Measurements from ENCODE around the gene ITGB1. TPM values are rescaled to one million over a fixed set of nuclear protein-coding genes. Genes with fewer than 3 reads are reported as not detected.
"Not testable (repeated sequence)": the region's sequence is repeated elsewhere in the genome, so short reads cannot be mapped to it uniquely, and the experiment has no call there.

The ITGB1 gene
- 60.2 and 68.3 TPM in 2 replicates for total RNA-seq

- intact Hi-C loops (cut with micrococcal nuclease) = loop anchor here (1.0 to 5.0 kb wide), 7 partner anchors 22 to 900 kb away; partner anchors contain the start of gene CCDC7
Measured at GRCh38 chr10:32958085-32959005, at the start of gene ITGB1. TSS of gene ITGB1 (minus strand) at chr10:32958230. CDS start at chr10:32935558, 22,672 bp downstream.

GRCh38 chr10:33006342-33006887 lies 48.4 kb upstream of the ITGB1 start:
- intact Hi-C loops (cut with micrococcal nuclease) = loop anchor here (5.0 kb wide), 2 partner anchors 131 to 354 kb away; no protein-coding TSS in a partner anchor

GRCh38 chr10:33005322-33006301 lies 47.6 kb upstream of the ITGB1 start:
- intact Hi-C loops (cut with micrococcal nuclease) = loop anchor here (5.0 kb wide), 2 partner anchors 132 to 353 kb away; no protein-coding TSS in a partner anchor

GRCh38 chr10:33001908-33002492 lies 44.0 kb upstream of the ITGB1 start:
- intact Hi-C loops (cut with micrococcal nuclease) = no loop called here

- intact Hi-C loops (cut with micrococcal nuclease) = not testable (repeated sequence)
Measured at GRCh38 chr10:32998060-32998581, 40.1 kb upstream of the ITGB1 start.

GRCh38 chr10:32995751-32996150 lies 37.7 kb upstream of the ITGB1 start:
- intact Hi-C loops (cut with micrococcal nuclease) = no loop called here

GRCh38 chr10:32995066-32995622 lies 37.1 kb upstream of the ITGB1 start:
- intact Hi-C loops (cut with micrococcal nuclease) = no loop called here

- intact Hi-C loops (cut with micrococcal nuclease) = not testable (repeated sequence)
Measured at GRCh38 chr10:32994632-32995031, 36.6 kb upstream of the ITGB1 start.

- intact Hi-C loops (cut with micrococcal nuclease) = not testable (repeated sequence)
Measured at GRCh38 chr10:32992310-32992709, 34.3 kb upstream of the ITGB1 start.

GRCh38 chr10:32990811-32991210 lies 32.8 kb upstream of the ITGB1 start:
- intact Hi-C loops (cut with micrococcal nuclease) = no loop called here

GRCh38 chr10:32988604-32989003 lies 30.6 kb upstream of the ITGB1 start:
- intact Hi-C loops (cut with micrococcal nuclease) = no loop called here

- intact Hi-C loops (cut with micrococcal nuclease) = no loop called here
Measured at GRCh38 chr10:32987172-32987571, 29.1 kb upstream of the ITGB1 start.

GRCh38 chr10:32985775-32986350 lies 27.8 kb upstream of the ITGB1 start:
- intact Hi-C loops (cut with micrococcal nuclease) = no loop called here

- intact Hi-C loops (cut with micrococcal nuclease) = no loop called here
Measured at GRCh38 chr10:32985341-32985764, 27.3 kb upstream of the ITGB1 start.

- intact Hi-C loops (cut with micrococcal nuclease) = no loop called here
Measured at GRCh38 chr10:32984003-32984600, 26.1 kb upstream of the ITGB1 start.

GRCh38 chr10:32982911-32983909 lies 25.2 kb upstream of the ITGB1 start:
- intact Hi-C loops (cut with micrococcal nuclease) = no loop called here

- intact Hi-C loops (cut with micrococcal nuclease) = no loop called here
Measured at GRCh38 chr10:32982293-32982709, 24.3 kb upstream of the ITGB1 start.

GRCh38 chr10:32981760-32982159 lies 23.7 kb upstream of the ITGB1 start:
- intact Hi-C loops (cut with micrococcal nuclease) = no loop called here

Measured in T-helper 2 cell treated with Interferon-gamma antibody and Interleukin-4, amounts not matched to agents 100 ng/mL and 5 ng/mL, for 36 hours (primary cell).